GM18505 (cell line): Measurements from ENCODE around the gene PRRG3.
"Not testable (repeated sequence)": the region's sequence is repeated elsewhere in the genome, so short reads cannot be mapped to it uniquely, and the experiment has no call there.

Experiments
- ATAC-seq: cut with Tn5 transposase; IDR thresholded peaks from one replicate; pipeline ENCODE4 v1.9.1; 2021; ENCODE audit not compliant: unreplicated experiment
- POLR2A ChIP-seq: IDR thresholded peaks from 4 replicates; pipeline ENCODE4 v1.6.1; 2011; ENCODE audit warnings: borderline replicate concordance; ENCODE audit not compliant: insufficient read depth, insufficient read length; ENCODE audit errors: extremely low read depth

The PRRG3 gene

GRCh38 chrX:151694661-151695582 is at the start of gene PRRG3:
PRRG3 (plus strand) TSS chrX:151695458; CDS start chrX:151698815, 3,357 bp downstream.
- no peak for ATAC-seq
- TF ChIP-seq POLR2A = no peak

DNA sequence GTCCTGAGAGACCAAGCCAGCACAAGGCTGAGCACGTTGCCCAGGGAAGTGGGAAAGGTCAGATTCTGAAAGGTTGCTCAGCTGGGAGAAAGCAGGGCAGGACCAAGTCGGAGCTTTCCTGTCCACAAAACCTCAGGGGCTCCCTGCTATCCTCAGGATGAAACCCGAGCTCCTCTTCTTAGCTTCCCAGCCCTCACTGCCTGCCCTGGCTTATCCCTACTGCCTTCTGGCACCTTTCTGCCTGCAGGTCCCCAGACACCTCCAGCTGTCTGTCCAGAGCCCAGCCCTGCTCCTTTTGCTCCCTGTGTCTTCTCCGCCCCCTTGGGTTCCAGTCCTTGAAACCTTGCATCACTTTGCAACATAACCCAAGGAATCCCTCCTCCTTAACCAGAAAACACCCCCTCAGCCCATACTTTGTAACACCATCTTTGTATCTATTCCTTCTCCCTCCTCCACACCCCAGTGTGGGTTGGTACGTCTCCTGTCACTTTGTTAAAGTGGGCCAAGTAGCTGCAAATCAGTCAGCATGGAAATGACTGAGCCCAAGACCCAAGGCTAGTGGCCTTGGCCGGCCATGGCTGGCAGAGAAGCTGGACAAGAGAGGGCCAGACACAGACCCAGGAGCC is 20.0 kb upstream of the PRRG3 start:
- no peak for TF ChIP-seq POLR2A
- no peak for ATAC-seq

GRCh38 chrX:151676196-151676595 is 19.1 kb upstream of the PRRG3 start:
- TF ChIP-seq POLR2A = no peak
- no peak for ATAC-seq

GRCh38 chrX:151679798-151680402 is 15.4 kb upstream of the PRRG3 start:
- no peak for ATAC-seq
- TF ChIP-seq POLR2A = no peak

DNA sequence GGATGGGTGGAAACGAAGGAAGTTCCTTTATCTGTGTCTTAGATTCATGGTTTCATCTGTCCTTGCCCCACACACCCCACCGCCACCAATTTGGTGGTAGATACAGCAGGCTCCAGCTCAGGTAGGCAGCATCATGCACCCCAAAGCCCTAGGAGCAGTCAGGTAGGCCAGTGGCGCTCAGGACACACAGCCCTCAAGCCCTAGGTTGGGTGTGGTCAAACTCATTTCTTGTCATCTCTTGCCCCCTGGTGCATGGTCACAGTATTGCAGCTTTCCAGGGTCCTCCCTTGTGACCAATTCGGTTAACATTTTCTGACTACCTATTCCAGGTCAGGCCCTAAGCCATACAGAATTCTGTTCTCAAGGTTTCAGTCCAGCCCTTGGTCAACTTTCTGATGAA is 14.5 kb upstream of the PRRG3 start:
- TF ChIP-seq POLR2A = no peak
- ATAC-seq = no peak

- no peak for ATAC-seq
- no peak for TF ChIP-seq POLR2A
Measured at GRCh38 chrX:151687635-151688034, 7.6 kb upstream of the PRRG3 start.

- no peak for TF ChIP-seq POLR2A
- no peak for ATAC-seq
Measured at GRCh38 chrX:151688695-151689094, 6.6 kb upstream of the PRRG3 start.

GRCh38 chrX:151692825-151693224 is 2.4 kb upstream of the PRRG3 start:
- ATAC-seq = no peak
- TF ChIP-seq POLR2A = no peak

DNA sequence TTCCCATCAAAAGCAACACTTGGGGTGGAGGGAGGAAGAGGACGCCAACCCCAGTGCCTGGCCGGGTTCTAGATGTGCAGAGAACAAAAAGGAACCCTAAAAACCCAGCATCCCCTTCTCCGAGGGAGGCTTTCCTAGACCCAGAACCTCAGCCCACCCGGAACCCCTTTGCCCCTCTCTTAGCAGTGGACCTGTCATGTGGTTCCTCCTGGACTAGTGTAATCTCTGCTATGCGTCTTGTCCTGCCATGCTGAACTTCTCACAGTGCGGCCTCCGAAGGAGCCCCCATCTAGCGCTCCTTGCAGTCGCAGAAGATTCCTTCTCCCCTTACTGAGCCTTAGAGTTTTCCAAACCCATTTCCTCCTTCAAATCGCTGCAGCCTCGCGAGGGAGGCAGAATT is 1.1 kb upstream of the PRRG3 start:
- no peak for ATAC-seq
- no peak for TF ChIP-seq POLR2A

DNA sequence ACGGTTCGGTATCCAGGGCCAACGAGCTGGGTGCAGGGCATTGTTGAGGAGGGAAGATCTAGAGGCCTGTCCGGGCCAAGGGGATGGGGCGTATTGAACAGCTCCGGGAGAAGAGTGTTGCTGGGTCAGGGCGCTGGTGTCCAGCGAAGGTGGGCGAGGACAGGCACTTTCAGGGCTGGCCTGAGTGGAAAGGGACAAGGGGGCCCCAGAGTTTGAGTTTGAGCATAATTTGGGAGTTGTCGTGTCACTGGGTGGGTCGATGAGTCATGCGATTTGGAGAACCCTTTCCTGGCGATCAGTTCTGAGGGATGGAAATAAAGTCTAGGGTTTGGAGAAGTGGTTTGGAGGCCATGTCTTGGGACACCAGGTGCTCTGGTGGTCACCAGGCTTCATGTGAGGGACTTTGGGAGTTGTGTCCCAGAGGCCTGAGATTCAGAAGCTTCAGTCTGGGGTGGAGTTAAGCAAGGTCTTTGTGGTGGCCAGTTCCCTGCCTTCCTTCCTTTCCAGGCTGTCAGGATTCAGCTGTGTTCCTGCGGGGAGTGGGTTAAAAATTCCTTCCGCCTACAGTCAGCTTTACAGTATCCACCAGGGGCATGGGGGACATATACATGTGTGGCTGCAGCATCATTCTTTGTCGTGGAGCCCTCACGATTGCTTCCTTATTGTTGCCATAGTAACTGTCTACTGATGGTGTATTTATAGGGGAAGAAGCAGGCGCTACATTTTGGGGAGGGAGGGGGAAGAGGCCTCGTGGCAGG is 504 bp downstream of the PRRG3 start:
- no peak for TF ChIP-seq POLR2A
- ATAC-seq = no peak

DNA sequence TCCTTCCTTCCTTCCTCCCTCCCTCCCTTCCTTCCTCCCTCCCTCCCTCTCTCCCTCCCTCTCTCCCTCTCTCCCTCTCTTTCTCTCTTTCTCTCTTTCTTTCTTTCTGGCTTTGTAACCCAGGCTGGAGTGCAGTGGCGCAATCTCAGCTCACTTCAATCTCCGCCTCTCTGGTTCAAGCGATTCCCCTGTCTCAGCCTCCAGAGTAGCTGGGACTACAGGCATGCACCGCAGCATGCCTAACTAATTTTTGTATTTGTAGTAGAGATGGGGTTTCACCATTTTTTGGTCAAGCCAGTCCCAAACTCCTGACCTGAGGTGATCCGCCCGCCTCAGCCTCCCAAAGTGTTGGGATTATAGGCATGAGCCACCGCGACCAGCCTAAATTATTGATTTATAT is 1.8 kb downstream of the PRRG3 start:
- ATAC-seq = not testable (repeated sequence)

DNA sequence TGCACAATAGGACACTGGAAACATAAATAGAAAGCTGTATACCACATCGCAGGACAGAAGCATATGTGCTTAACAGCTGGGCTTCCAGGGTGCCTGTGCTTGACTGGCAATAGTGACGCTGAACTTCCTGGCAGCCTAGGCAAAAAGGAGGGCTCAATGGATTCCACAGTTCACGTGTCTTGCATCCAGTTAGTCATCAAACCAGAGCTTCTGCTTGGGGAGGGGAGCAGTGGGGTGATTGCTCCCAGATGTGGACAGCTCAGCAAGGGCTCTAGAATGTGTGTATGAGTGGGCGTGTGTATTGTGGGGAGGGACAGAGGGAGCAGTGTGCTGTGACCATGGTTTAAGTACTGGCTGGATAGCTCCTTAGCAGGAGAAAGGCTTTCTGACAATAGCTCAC is 2.3 kb downstream of the PRRG3 start:
- ATAC-seq = no peak
- no peak for TF ChIP-seq POLR2A

DNA sequence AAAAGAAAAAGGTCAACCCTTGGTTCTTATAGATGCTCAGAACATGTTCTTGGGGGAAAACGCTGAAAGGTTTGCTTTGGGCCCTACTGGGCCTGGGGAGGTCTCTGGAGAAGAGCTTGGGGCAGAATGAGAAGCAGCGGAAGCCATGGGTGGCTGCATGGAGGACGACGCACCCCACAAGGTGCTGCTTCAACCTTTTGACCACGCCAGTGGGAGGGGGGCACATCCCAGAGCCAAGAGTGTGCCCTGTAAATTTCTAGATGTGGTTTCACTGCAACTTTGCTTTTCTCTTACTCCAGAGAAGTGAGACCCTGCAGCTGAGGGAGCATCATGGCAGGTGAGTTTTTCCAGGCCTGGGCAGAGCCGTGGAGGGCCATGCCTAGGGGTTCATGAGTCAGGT is 3.2 kb downstream of the PRRG3 start:
- ATAC-seq = no peak
- no peak for TF ChIP-seq POLR2A
